Activated CD8-positive, alpha-beta T cell treated with anti-CD3 and anti-CD28 coated beads for 36 hours (primary cell): Measurements from ENCODE around the gene TRPC1. TPM values are rescaled to one million over a fixed set of nuclear protein-coding genes. Genes with fewer than 3 reads are reported as not detected.
A peak's percentile ranks its signal among the peaks of the same experiment; 100 is the strongest.

Experiments
- ATAC-seq: fragments of 200-7000 bp; cut with Tn5 transposase; one replicate; pipeline ENCODE4 v1.10.0; 2021; ENCODE audit warnings: mild to moderate bottlenecking, moderate library complexity
- CTCF ChIA-PET: fragments of 350-600 bp; sonication (Branson Sonifier 250); formaldehyde crosslinking; loops from one replicate; lab custom pipeline; 2021; ENCODE audit warnings: antibody characterized with exemption; lab: Charles Lee
- POLR2A ChIA-PET: fragments of 350-600 bp; sonication (Branson Sonifier 250); formaldehyde crosslinking; loops from one replicate; lab custom pipeline; 2021; ENCODE audit warnings: antibody characterized with exemption; lab: Charles Lee
- DNase-seq: peaks from one replicate; pipeline ENCODE4 v3.0.0-alpha.2; 2020
- H3K27ac Mint-ChIP-seq: one replicate; pipeline ENCODE4 v1.8.0; 2021; ENCODE audit warnings: mild to moderate bottlenecking, mixed read lengths
- H3K27me3 Mint-ChIP-seq: one replicate; pipeline ENCODE4 v1.8.0; 2021; ENCODE audit warnings: mixed read lengths
- H3K36me3 Mint-ChIP-seq: one replicate; pipeline ENCODE4 v1.8.0; 2021; ENCODE audit warnings: low read depth, mixed read lengths
- H3K4me1 Mint-ChIP-seq: one replicate; pipeline ENCODE4 v1.8.0; 2021; ENCODE audit warnings: low read depth, mixed read lengths
- H3K4me3 Mint-ChIP-seq: one replicate; pipeline ENCODE4 v1.8.0; 2021; ENCODE audit warnings: mild to moderate bottlenecking, moderate library complexity, mixed read lengths
- H3K9me3 Mint-ChIP-seq: one replicate; pipeline ENCODE4 v1.8.0; 2021; ENCODE audit warnings: mixed read lengths
- intact Hi-C: fragments of 100-400 bp; cut with micrococcal nuclease; formaldehyde crosslinking; loops from one replicate; pipeline ENCODE4 v1.10.0; 2022
- total RNA-seq, 2 experiments: library from RNA; stranded (reverse); gene quantifications; one replicate each; pipeline ENCODE4 v1.2.3, GENCODE V29; 2021
- TF ChIP-seq, protein P1 (sequence below): fragments of 200-600 bp; IDR thresholded peaks from one replicate; pipeline ENCODE4 v1.8.0; 2022; ENCODE audit warnings: antibody characterized with exemption, mild to moderate bottlenecking

TRPC1 gene
- total RNA-seq, 2 experiments from 2014 or later, result 2.4 to 3.4 TPM

GRCh38 chr3:142852009-142852408 lies 128.2 kb downstream of the TRPC1 start:
- TF ChIP-seq, protein P1, sequence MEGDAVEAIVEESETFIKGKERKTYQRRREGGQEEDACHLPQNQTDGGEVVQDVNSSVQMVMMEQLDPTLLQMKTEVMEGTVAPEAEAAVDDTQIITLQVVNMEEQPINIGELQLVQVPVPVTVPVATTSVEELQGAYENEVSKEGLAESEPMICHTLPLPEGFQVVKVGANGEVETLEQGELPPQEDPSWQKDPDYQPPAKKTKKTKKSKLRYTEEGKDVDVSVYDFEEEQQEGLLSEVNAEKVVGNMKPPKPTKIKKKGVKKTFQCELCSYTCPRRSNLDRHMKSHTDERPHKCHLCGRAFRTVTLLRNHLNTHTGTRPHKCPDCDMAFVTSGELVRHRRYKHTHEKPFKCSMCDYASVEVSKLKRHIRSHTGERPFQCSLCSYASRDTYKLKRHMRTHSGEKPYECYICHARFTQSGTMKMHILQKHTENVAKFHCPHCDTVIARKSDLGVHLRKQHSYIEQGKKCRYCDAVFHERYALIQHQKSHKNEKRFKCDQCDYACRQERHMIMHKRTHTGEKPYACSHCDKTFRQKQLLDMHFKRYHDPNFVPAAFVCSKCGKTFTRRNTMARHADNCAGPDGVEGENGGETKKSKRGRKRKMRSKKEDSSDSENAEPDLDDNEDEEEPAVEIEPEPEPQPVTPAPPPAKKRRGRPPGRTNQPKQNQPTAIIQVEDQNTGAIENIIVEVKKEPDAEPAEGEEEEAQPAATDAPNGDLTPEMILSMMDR, result no peak
- peak; percentile 37 for ATAC-seq
- H3K9me3 Mint-ChIP-seq, result no peaks in the 10 kb centered on the region
- H3K4me1 Mint-ChIP-seq, result no peaks in the 10 kb centered on the region
- ChIA-PET POLR2A (interaction anchor here (0.5 kb wide), 1 partner anchor 167 kb away, joined by 3 read pairs; no protein-coding TSS in a partner anchor), CTCF (interaction anchor here (3.2 kb wide), 1 partner anchor 23 kb away, joined by 13 read pairs; no protein-coding TSS in a partner anchor)
- DNase-seq, result no peak
- H3K36me3 Mint-ChIP-seq, result no peaks in the 10 kb centered on the region
- peaks cover 7% of the 10 kb centered on the region for H3K27me3 Mint-ChIP-seq
- intact Hi-C loops, result no loop called here
- H3K4me3 Mint-ChIP-seq, result no peak overlapping the region
- H3K27ac Mint-ChIP-seq, result no peak overlapping the region

DNA sequence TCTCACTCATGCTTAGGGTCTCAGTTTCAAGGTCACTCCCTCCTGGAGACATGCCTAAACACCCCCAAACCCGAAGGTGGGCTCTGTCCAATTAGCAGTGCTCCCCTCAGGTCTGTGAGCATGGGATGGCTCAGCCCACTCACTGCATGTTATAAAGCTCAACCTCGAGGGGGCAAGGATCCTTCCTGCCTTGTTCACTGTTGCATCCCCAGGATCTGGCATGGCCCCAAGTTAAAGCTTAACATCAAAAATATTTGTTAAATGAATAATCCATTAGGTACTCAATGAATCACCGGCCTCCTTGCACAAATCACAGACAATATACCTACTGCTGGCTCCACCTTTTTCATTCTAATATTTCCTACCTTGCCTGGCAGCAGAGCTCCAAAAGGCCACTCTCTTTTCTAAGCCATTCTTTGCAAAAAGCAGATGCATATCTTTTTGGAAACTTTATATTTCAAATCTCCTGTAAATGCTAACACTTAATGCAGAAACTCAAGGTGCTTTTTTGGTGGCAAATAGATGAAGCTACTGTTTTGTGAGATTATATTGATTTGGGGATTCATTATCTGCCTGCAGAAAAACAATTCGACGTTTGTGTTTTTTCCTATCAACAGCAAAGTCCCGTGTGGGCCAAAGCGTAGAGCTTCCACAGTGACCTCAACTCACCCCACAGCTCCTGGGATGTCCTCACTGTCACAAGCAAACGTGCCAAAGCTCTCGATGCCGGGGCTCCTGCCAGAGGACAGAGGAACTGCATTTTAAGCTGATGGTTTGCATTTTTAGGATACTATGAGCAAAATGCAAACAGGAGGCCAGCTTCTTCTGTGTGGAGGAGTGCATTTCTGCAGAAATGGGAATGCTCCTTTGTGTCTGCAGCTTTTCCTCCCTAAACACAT lies 129.7 kb downstream of the TRPC1 start:
- no peak overlapping the region for H3K27ac Mint-ChIP-seq
- POLR2A ChIA-PET, result no interaction called here

GRCh38 chr3:142857056-142857455 lies 133.2 kb downstream of the TRPC1 start:
- CTCF ChIA-PET, result interaction anchor here (0.7 kb wide), 1 partner anchor 265 kb away, joined by 3 read pairs; no protein-coding TSS in a partner anchor
- ATAC-seq (no peak), DNase-seq (no peak)
- POLR2A ChIA-PET, result no interaction called here
- TF ChIP-seq, protein P1, result no peak
- intact Hi-C loops, result no loop called here
- Mint-ChIP-seq H3K4me3 (no peak overlapping the region), H3K9me3 (no peaks in the 10 kb centered on the region), H3K27me3 (peaks cover 12% of the 10 kb centered on the region), H3K36me3 (no peaks in the 10 kb centered on the region), H3K27ac (no peak overlapping the region), H3K4me1 (no peaks in the 10 kb centered on the region)

More for the DNA sequence above, 129.7 kb downstream of the TRPC1 start:
- H3K4me3 Mint-ChIP-seq, result no peak overlapping the region
- no peaks in the 10 kb centered on the region for H3K27me3 Mint-ChIP-seq
- CTCF ChIA-PET, result interaction anchor here (0.7 to 3.2 kb wide), 3 partner anchors 14 to 134 kb away, joined by 3 to 13 read pairs (median 6); no protein-coding TSS in a partner anchor
- ATAC-seq, result no peak
- H3K4me1 Mint-ChIP-seq, result no peaks in the 10 kb centered on the region
- no peaks in the 10 kb centered on the region for H3K36me3 Mint-ChIP-seq
- H3K9me3 Mint-ChIP-seq, result no peaks in the 10 kb centered on the region
- intact Hi-C loops, result no loop called here
- DNase-seq, result no peak
- TF ChIP-seq, protein P1, result no peak

Other genes with a start within 250 kb of the TRPC1 start
- 10 to 100 TPM; 34.2 to 39.0 TPM for gene ATR, start 145.3 kb upstream of the TRPC1 start, total RNA-seq
- 1 to 10 TPM; 4.7 to 5.6 TPM for gene PLS1, start 127.6 kb upstream of the TRPC1 start, total RNA-seq
- gene PCOLCE2, start 165.0 kb downstream of the TRPC1 start, total RNA-seq, result 1 to 10 TPM; 1.1 TPM
- not detected for gene PAQR9, start 239.6 kb downstream of the TRPC1 start, total RNA-seq